Measurements from ENCODE around the gene PAIP2. TPM values are rescaled to one million over a fixed set of nuclear protein-coding genes. Genes with fewer than 3 reads are reported as not detected.

The PAIP2 gene
- total and polyA plus RNA-seq, 8 donors: 66.8 to 171 (median 137) TPM

DNA sequence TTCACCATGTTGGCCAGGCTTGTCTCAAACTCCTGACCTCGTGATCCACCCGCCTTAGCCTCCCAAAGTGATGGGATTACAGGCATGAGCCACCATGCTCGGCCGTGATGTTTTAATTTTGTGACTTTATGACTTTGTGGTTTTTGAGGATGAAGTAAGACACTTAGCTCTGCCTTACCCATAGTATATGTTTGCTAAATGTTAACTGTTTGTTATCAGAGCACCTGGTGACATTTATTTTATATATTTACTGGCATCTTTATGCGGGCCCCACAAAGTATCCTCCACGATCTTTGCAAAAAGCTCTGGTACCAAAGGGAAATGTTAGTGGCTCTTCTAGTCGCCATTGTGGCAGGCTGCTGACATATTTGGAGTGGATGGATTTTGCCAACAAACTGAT lies 34.7 kb downstream of the PAIP2 start:
- H3K27me3 ChIP-seq: no peaks in the 10 kb centered on the region
- H3K4me1 ChIP-seq: no peaks in the 10 kb centered on the region
- H3K27ac ChIP-seq: no peak overlapping the region
- ATAC-seq: no peak
- no peak overlapping the region for H3K4me3 ChIP-seq
- peaks cover 0 to 34% of the 10 kb centered on the region in 2 donors for H3K36me3 ChIP-seq
- TF ChIP-seq, protein P1, sequence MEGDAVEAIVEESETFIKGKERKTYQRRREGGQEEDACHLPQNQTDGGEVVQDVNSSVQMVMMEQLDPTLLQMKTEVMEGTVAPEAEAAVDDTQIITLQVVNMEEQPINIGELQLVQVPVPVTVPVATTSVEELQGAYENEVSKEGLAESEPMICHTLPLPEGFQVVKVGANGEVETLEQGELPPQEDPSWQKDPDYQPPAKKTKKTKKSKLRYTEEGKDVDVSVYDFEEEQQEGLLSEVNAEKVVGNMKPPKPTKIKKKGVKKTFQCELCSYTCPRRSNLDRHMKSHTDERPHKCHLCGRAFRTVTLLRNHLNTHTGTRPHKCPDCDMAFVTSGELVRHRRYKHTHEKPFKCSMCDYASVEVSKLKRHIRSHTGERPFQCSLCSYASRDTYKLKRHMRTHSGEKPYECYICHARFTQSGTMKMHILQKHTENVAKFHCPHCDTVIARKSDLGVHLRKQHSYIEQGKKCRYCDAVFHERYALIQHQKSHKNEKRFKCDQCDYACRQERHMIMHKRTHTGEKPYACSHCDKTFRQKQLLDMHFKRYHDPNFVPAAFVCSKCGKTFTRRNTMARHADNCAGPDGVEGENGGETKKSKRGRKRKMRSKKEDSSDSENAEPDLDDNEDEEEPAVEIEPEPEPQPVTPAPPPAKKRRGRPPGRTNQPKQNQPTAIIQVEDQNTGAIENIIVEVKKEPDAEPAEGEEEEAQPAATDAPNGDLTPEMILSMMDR (IDR thresholded peaks at IDR 0.05): no peak
- DNase-seq: no peak
- no peaks in the 10 kb centered on the region for H3K9me3 ChIP-seq
- intact Hi-C loops (cut with DNase I): no loop called here

DNA sequence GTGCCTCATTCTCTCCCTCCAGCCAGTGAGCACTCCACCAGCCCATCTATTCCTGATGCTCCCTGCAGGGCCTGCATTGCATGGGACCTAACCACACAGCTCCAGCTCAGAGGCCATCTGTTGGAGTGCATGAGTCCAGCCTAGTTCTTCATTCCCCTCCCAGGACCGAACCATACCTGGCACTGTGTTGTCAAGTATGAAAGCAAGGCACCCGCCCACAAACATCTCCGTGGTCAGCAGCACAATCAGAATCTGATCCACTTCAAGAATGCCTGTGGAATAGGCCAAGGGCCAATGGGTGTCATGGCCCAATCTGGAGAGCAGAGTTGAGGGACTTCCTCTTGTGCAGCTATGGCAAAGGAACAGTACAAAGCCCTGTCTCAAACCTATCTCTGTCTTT lies 35.6 kb downstream of the PAIP2 start:
- intact Hi-C loops (cut with DNase I): no loop called here
- Histone ChIP-seq H3K4me3 (no peak overlapping the region), H3K36me3 (peaks cover 0 to 25% of the 10 kb centered on the region in 2 donors), H3K27me3 (no peaks in the 10 kb centered on the region), H3K9me3 (no peaks in the 10 kb centered on the region), H3K4me1 (no peaks in the 10 kb centered on the region), H3K27ac (no peak overlapping the region)
- no peak for DNase-seq
- no peak for ATAC-seq
- TF ChIP-seq, protein P1 (IDR thresholded peaks at IDR 0.05): no peak

DNA sequence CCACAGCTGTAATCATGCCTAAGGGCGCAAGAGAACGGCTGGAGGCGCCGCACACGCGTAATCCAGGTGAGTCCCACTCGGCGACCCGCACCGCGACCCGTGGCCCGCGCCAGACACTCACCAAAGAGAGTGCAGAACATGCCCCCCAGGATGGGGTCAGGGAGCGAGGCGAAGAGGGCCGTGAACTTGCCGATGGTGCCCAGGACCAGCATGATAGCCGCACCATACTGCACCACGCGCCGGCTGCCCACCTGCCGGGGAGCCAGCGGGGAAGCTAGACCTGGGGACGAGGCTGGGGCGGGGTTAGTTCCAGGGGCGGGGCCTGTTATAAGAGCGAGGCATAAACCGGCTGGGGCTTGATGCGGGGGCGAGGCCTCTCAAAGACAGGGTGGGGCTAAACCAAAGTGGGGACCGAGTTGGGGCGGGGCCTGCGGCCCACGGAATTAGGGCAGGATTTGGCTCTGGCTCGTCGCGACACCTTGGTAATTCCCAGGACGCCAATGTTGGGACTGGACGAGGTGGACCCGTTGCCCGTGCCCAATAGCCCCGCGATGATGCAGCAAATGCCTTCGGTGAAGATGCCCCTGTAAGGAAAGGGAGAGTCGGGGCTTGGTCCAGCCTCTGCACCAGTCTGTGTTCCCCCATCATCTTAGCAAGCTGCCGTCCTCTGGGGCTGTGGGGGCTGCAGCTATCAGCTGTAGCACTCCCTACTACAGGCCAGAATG lies 36.6 kb downstream of the PAIP2 start:
- no peak overlapping the region for H3K27ac ChIP-seq
- ATAC-seq: no peak
- intact Hi-C loops (cut with DNase I): no loop called here
- H3K27me3 ChIP-seq: no peaks in the 10 kb centered on the region
- H3K4me1 ChIP-seq: no peaks in the 10 kb centered on the region
- H3K4me3 ChIP-seq: no peak overlapping the region
- H3K36me3 ChIP-seq: peaks cover 0 to 16% of the 10 kb centered on the region in 2 donors
- DNase-seq: no peak
- TF ChIP-seq, protein P1 (IDR thresholded peaks at IDR 0.05): no peak
- H3K9me3 ChIP-seq: no peaks in the 10 kb centered on the region

DNA sequence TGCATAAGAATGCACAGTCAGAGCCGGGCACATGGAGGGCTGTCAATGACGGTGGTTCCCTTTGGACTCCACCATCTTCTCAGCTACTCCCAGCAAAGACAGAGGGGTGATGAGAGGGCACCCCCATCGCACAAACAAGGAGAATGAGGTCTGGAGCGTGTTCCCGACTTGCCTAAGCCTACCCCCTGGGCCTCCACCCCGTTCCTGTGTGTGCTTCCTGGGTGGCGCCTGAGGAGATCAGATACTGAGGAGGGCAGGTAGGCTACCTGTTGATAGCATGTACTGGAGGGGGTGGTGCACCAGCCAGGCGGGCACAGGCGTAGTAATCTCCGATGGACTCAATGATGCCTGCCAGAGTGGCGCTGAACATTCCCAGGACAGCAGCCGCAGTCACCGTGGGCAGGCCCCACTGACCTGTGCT lies 37.3 kb downstream of the PAIP2 start:
- ATAC-seq (no peak), DNase-seq (no peak)
- no peaks in the 10 kb centered on the region for H3K4me1 ChIP-seq
- no peak overlapping the region for H3K4me3 ChIP-seq
- intact Hi-C loops (cut with DNase I): no loop called here
- no peaks in the 10 kb centered on the region for H3K9me3 ChIP-seq
- H3K27me3 ChIP-seq: no peaks in the 10 kb centered on the region
- peaks cover 0 to 11% of the 10 kb centered on the region in 2 donors for H3K36me3 ChIP-seq
- H3K27ac ChIP-seq: no peak overlapping the region
- TF ChIP-seq, protein P1 (IDR thresholded peaks at IDR 0.05): no peak

DNA sequence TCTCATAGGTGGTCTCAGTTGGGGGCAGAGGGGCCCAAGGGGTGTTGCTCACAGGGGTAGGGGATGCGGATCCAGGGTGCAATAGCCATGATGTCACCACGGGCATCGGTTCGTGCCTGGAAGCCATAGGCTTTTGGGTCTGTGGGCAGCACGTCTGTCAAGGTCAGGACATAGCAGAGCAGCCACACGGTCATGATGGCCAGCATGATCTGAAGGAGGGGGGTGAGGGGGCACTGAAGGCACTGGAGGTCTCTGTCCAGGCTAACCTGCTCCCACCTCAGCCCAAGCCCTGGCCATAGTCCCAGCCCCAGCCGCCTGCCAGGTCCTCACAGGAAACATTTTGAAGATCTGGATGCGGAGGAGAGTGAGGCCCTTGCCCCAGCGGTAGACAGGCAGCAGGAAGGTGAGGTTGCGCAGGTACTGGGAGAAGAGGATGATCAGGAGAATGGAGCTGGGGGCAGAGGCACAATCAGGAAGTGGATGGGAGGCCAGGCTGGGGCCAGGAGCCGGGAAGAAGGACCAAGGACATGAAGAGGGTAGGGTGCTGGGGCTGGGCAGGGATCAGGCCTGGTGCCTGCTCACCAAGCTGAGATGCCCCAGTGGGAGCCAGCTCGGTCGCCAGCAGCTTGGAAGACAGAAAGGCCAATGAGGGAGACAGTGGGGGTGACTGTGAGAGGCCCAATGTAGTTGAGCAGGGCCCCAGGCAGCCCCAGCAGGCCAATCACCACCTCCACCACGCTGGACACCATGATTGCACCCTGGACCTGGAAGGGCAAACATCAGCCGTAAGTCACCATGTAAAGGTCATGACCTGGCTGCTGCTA lies 38.2 kb downstream of the PAIP2 start:
- TF ChIP-seq, protein P1 (IDR thresholded peaks at IDR 0.05): no peak
- no peak overlapping the region for H3K27ac ChIP-seq
- DNase-seq: no peak
- peaks cover 0 to 4% of the 10 kb centered on the region in 2 donors for H3K36me3 ChIP-seq
- peaks cover 0 to 9% of the 10 kb centered on the region in 2 donors for H3K4me1 ChIP-seq
- H3K4me3 ChIP-seq: no peak overlapping the region
- intact Hi-C loops (cut with DNase I): no loop called here
- H3K27me3 ChIP-seq: no peaks in the 10 kb centered on the region
- H3K9me3 ChIP-seq: no peaks in the 10 kb centered on the region
- ATAC-seq: no peak
